NOMO-1 treated with DMSO at 0.1 percent for 48 hours (cell line): Measurements from ENCODE around the gene CALY.

ENCODE experiments used
- DNase-seq: peaks from one replicate; lab custom pipeline; 2025; ENCODE audit not compliant: unreplicated experiment; lab: John Stamatoyannopoulos, UW

The CALY gene

GRCh38 chr10:133351408-133352318 lies 15.0 kb upstream of the CALY start:
- no peak for DNase-seq

GRCh38 chr10:133350950-133351329 lies 14.2 kb upstream of the CALY start:
- DNase-seq, result no peak

GRCh38 chr10:133350283-133350949 lies 13.7 kb upstream of the CALY start:
- no peak for DNase-seq

GRCh38 chr10:133349577-133350011 lies 12.9 kb upstream of the CALY start:
- DNase-seq, result no peak

GRCh38 chr10:133349160-133349568 lies 12.5 kb upstream of the CALY start:
- DNase-seq, result no peak

- DNase-seq, result no peak
These were observed 11.2 kb upstream of the CALY start for GRCh38 chr10:133347710-133348517.

GRCh38 chr10:133346413-133346812 lies 9.7 kb upstream of the CALY start:
- no peak for DNase-seq

- no peak for DNase-seq
These were observed 7.5 kb upstream of the CALY start for GRCh38 chr10:133344236-133344635.

- DNase-seq, result no peak
These were observed 6.9 kb upstream of the CALY start for GRCh38 chr10:133343558-133343957.

- DNase-seq, result no peak
These were observed 6.2 kb upstream of the CALY start for GRCh38 chr10:133342942-133343341.

- no peak for DNase-seq
These were observed 5.3 kb upstream of the CALY start for GRCh38 chr10:133341983-133342382.

- DNase-seq, result no peak
These were observed 3.1 kb upstream of the CALY start for GRCh38 chr10:133339708-133340380.

GRCh38 chr10:133338080-133339071 lies 1.7 kb upstream of the CALY start:
- no peak for DNase-seq

GRCh38 chr10:133337370-133337725 lies 652 bp upstream of the CALY start:
- DNase-seq, result no peak

- DNase-seq, result no peak
These were observed 549 bp downstream of the CALY start for GRCh38 chr10:133336118-133336576.

GRCh38 chr10:133335246-133336117 lies 1.2 kb downstream of the CALY start:
- no peak for DNase-seq

- DNase-seq, result no peak
These were observed 2.0 kb downstream of the CALY start for GRCh38 chr10:133334503-133335245.
